GM12891 (cell line): ENCODE results near the gene RPUSD1.

Source experiments
- POLR2A ChIP-seq: IDR thresholded peaks from 2 replicates; pipeline ENCODE4 v1.6.1; 2011; ENCODE audit warnings: low read depth, low read length, control low read depth
- POLR2AphosphoS5 ChIP-seq: IDR thresholded peaks from 2 replicates; pipeline ENCODE4 v1.6.1; 2011; ENCODE audit warnings: low read depth, low read length, control low read depth

DNA sequence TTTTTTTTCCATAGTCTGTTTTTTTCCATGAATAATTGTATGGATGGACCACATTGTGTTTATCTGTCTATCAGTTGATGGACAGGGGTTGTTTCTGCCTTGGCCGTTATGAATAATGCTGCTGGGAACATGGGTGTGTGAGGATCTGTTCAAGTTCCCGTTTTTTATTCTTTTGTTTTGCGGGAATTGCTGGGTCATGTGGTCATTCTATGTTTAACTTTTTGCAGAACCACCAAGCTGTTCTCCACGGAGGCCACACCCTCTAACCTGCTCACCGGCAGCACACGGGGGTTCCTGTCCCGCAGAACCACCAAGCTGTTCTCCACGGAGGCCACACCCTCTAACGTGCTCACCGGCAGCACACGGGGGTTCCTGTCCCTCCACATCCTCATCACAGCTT lies 33.5 kb downstream of the RPUSD1 start:
- no peak for TF ChIP-seq POLR2A
- no peak for TF ChIP-seq POLR2AphosphoS5
